Karpas-422 (cell line): ENCODE measurements around the gene ATP6V1A. TPM values are rescaled to one million over a fixed set of nuclear protein-coding genes. Genes with fewer than 3 reads are reported as not detected.
A peak's percentile ranks its signal among the peaks of the same experiment; 100 is the strongest.
"Not testable (repeated sequence)": the region's sequence is repeated elsewhere in the genome, so short reads cannot be mapped to it uniquely, and the experiment has no call there.

Experiments used
- DNase-seq: peaks from one replicate; pipeline ENCODE4 v3.0.0-alpha.2; 2015
- H2AFZ ChIP-seq: fragments of 200-600 bp; sonication (generic); 2 replicates; pipeline ENCODE4 v1.6.1; 2014; ENCODE audit warnings: antibody characterized with exemption, low read length, mixed read lengths
- H3K27ac ChIP-seq: fragments of 200-600 bp; sonication (generic); 2 replicates; pipeline ENCODE4 v1.5.1; 2014; ENCODE audit warnings: mild to moderate bottlenecking, low read length, moderate library complexity
- H3K27me3 ChIP-seq: fragments of 200-600 bp; sonication (generic); 2 replicates; pipeline ENCODE4 v1.6.1; 2014; ENCODE audit warnings: low read length, mixed read lengths
- H3K36me3 ChIP-seq: fragments of 200-600 bp; sonication (generic); 2 replicates; pipeline ENCODE4 v1.6.1; 2014; ENCODE audit warnings: low read length, mixed read lengths; ENCODE audit not compliant: insufficient read depth
- H3K4me1 ChIP-seq: fragments of 200-600 bp; sonication (generic); 2 replicates; pipeline ENCODE4 v1.6.1; 2014; ENCODE audit warnings: mild to moderate bottlenecking, low read length, mixed read lengths
- H3K4me2 ChIP-seq: fragments of 200-600 bp; sonication (generic); 2 replicates; pipeline ENCODE4 v1.6.1; 2014; ENCODE audit warnings: low read length, low read depth, mild to moderate bottlenecking; ENCODE audit not compliant: poor library complexity, severe bottlenecking
- H3K4me3 ChIP-seq: fragments of 200-600 bp; sonication (generic); 2 replicates; pipeline ENCODE4 v1.5.1; 2014; ENCODE audit warnings: mild to moderate bottlenecking, antibody characterized with exemption, low read length, mixed read lengths
- H3K79me2 ChIP-seq: fragments of 200-600 bp; sonication (generic); 2 replicates; pipeline ENCODE4 v1.6.1; 2014; ENCODE audit warnings: mild to moderate bottlenecking, low read length, mixed read lengths
- H3K9ac ChIP-seq: fragments of 200-600 bp; sonication (generic); 2 replicates; pipeline ENCODE4 v1.6.0; 2014; ENCODE audit warnings: low read length
- H3K9me2 ChIP-seq: fragments of 200-600 bp; sonication (generic), shearing (Covaris generic); replicated peaks from 2 replicates; pipeline ENCODE4 v1.6.0; 2014; ENCODE audit warnings: mild to moderate bottlenecking, low read length, moderate library complexity; ENCODE audit not compliant: insufficient read depth
- H3K9me3 ChIP-seq: fragments of 300-700, 200-600 bp; sonication (generic); 2 replicates; pipeline ENCODE4 v1.6.1; 2014; ENCODE audit warnings: low read length, mixed read lengths
- H4K20me1 ChIP-seq: fragments of 200-600 bp; sonication (generic); 2 replicates; pipeline ENCODE4 v1.6.1; 2014; ENCODE audit warnings: mild to moderate bottlenecking, antibody characterized with exemption, low read length, low read depth; ENCODE audit not compliant: insufficient read depth
- total RNA-seq: library from RNA; depleted of rRNA; stranded (reverse); fragments of >200 nt; shearing (Covaris generic); gene quantifications from 2 replicates; pipeline ENCODE4 v1.2.3, GENCODE V29; 2014; ENCODE audit warnings: low replicate concordance

The ATP6V1A gene
- total RNA-seq, 1 experiment from 2014 or later: 39.7 TPM

DNA sequence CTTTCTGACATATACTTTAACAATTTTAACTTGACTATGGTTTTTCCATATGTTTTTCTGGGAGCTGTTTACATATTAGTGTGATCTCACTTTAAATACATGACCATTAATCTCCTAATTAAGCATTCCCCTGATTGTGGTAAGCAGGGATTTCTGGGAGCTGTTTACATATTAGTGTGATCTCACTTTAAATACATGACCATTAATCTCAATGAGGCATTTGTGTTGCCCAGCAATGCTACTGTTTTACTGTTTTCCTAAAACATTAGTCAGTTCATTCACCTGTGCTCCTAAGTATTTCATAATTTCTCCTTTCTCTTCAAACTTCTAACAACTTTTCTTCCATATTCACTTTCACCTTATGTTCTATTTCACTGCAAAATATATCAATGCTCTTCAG is 88.1 kb downstream of the ATP6V1A start:
- no peaks in the 10 kb centered on the region for H3K27me3 ChIP-seq
- H3K9me3 ChIP-seq: no peaks in the 10 kb centered on the region
- no peak for DNase-seq
- no peak overlapping the region for H3K4me2 ChIP-seq
- no peak overlapping the region for H3K9ac ChIP-seq
- no peaks in the 10 kb centered on the region for H3K9me2 ChIP-seq
- H3K27ac ChIP-seq: no peak overlapping the region
- peaks cover 14% of the 10 kb centered on the region for H3K4me1 ChIP-seq
- H2AFZ ChIP-seq: no peak overlapping the region
- H4K20me1 ChIP-seq: no peaks in the 10 kb centered on the region
- H3K79me2 ChIP-seq: no peaks in the 10 kb centered on the region
- no peak overlapping the region for H3K4me3 ChIP-seq
- H3K36me3 ChIP-seq: no peaks in the 10 kb centered on the region

DNA sequence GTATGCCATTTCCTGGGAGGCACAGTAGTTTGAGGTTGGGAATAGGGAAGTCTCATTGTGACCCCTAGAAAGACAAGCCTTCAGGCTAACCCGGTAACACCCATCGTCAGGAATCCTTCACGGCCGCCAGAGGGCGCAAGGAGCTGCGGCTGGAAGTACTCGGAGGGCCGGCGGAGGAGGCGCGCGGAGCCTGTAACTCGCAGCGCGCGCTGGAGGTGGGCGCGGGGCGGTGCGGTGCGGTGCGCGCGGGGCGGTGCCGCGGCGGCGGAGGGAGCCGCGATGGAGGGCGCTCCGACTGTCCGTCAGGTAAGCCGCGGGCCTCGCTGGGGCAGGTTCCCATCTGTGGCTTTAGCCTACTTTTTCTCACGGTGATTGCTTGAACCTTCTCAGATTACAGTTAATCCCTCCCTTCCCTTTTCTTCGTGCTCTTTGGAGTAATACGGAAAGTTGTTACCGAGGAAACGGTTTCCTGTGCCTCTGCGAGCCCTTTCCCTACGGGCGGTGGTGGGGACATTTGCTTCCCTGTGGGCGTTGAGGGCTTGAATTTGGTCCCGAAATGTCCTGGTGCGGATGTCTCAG is 91.9 kb downstream of the ATP6V1A start, which contains the start of gene GRAMD1C:
TSS of gene GRAMD1C (plus strand) at position 158 of the 579 bp plus-strand sequence. CDS start at position 280, 122 bp downstream.
- Histone ChIP-seq H3K27me3 (no peaks in the 10 kb centered on the region), H3K9ac (peak within 1 kb of the TSS; percentile 69), H3K9me2 (no peaks in the 10 kb centered on the region), H3K4me1 (peaks cover 7% of the 10 kb centered on the region), H2AFZ (peak within 1 kb of the TSS; percentile 94), H3K9me3 (no peaks in the 10 kb centered on the region), H4K20me1 (no peaks in the 10 kb centered on the region), H3K27ac (no peak within 1 kb of the TSS), H3K36me3 (no peaks in the 10 kb centered on the region), H3K4me3 (peak within 1 kb of the TSS; percentile 81), H3K79me2 (no peaks in the 10 kb centered on the region), H3K4me2 (peak within 1 kb of the TSS; percentile 79)
- peak; percentile 96 for DNase-seq

DNA sequence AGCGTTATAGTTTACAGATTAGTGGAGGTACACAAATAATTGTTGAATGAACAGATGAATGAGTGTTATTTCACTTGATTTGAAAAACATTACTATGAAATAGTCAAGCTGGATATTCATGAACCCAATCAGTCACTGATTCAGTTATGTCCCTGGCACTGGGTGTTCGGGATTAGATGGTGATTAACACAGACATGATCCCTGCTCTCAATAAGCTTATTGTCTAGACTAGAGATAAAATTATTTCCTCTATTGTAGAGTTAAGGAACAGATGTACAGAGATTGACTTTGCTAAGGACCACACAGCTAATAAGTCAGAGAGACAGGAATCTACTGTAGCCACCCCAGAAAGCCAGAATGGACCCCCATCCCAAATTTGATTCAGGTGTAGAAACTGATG is 92.7 kb downstream of the ATP6V1A start:
- Histone ChIP-seq H3K4me1 (peaks cover 7% of the 10 kb centered on the region), H4K20me1 (no peaks in the 10 kb centered on the region), H3K9ac (0 out of 2 replicates have a peak overlapping the region, but pooled peaks have one; percentile 69), H3K27me3 (no peaks in the 10 kb centered on the region), H3K4me3 (peak overlapping the region; percentile 81), H3K4me2 (peak overlapping the region; percentile 79), H3K9me3 (no peaks in the 10 kb centered on the region), H3K27ac (no peak overlapping the region), H3K36me3 (no peaks in the 10 kb centered on the region), H3K79me2 (no peaks in the 10 kb centered on the region), H2AFZ (no peak overlapping the region; the same call in 1 of the 2 replicates), H3K9me2 (no peaks in the 10 kb centered on the region)
- DNase-seq: no peak

DNA sequence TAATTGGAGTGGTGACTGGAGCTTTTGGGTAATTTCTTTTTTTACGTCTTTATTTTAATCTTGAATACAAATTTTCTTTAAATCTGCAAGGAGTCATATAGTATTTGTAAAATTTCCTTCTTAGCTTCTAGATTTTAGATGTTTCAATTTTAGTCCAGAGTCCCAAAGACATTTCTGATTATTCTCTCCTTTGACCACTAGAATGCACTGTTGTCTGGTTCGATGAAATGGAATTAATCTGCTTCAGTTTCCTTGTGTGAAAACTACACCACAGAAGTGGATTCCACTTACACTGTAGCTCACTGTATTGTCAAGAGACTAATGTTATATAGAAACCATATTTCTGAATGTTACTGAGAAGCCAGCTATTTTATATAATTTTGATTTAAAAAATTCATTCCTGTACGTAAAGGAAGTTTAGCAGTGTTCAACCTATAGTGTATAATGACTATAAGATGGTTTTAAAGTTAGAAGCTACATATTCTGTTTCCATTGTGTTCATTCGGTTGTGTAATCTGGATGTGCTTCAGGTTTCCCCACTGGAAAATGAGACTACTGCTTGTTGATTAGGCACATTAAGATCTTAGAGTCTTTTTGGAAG is 97.9 kb downstream of the ATP6V1A start:
- no peaks in the 10 kb centered on the region for H3K9me2 ChIP-seq
- H3K79me2 ChIP-seq: no peaks in the 10 kb centered on the region
- H4K20me1 ChIP-seq: no peaks in the 10 kb centered on the region
- no peak overlapping the region for H3K27ac ChIP-seq
- no peaks in the 10 kb centered on the region for H3K4me1 ChIP-seq
- H3K27me3 ChIP-seq: no peaks in the 10 kb centered on the region
- no peak overlapping the region for H3K4me3 ChIP-seq
- peak; percentile 77 for DNase-seq
- no peak overlapping the region for H3K9ac ChIP-seq
- H3K4me2 ChIP-seq: no peak overlapping the region
- no peaks in the 10 kb centered on the region for H3K9me3 ChIP-seq
- H2AFZ ChIP-seq: no peak overlapping the region
- H3K36me3 ChIP-seq: no peaks in the 10 kb centered on the region

DNA sequence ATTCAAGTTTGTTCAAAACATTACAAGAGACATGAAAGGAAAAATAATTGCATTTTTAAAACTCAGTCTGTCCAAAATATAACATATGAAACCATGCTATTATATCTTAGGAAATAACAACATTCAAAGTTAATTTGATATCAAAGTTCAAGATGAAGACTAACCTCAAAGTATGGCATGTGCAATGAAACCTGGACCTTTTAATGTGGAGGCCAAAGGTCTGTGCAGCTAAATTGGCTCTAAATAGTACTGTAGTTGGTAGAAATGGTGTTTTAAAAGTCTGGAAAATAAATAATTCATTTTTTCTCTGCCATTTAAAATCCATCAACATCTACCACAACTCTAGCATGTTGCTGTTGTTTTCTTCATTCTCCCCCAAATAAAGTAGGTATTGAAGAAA is 100.4 kb downstream of the ATP6V1A start:
- Histone ChIP-seq H3K9me2 (no peaks in the 10 kb centered on the region), H3K9me3 (no peaks in the 10 kb centered on the region), H3K4me2 (no peak overlapping the region), H3K79me2 (no peaks in the 10 kb centered on the region), H3K4me1 (no peaks in the 10 kb centered on the region), H4K20me1 (no peaks in the 10 kb centered on the region), H3K27me3 (no peaks in the 10 kb centered on the region), H3K36me3 (no peaks in the 10 kb centered on the region), H3K27ac (no peak overlapping the region), H2AFZ (no peak overlapping the region), H3K4me3 (no peak overlapping the region), H3K9ac (no peak overlapping the region)
- DNase-seq: no peak

DNA sequence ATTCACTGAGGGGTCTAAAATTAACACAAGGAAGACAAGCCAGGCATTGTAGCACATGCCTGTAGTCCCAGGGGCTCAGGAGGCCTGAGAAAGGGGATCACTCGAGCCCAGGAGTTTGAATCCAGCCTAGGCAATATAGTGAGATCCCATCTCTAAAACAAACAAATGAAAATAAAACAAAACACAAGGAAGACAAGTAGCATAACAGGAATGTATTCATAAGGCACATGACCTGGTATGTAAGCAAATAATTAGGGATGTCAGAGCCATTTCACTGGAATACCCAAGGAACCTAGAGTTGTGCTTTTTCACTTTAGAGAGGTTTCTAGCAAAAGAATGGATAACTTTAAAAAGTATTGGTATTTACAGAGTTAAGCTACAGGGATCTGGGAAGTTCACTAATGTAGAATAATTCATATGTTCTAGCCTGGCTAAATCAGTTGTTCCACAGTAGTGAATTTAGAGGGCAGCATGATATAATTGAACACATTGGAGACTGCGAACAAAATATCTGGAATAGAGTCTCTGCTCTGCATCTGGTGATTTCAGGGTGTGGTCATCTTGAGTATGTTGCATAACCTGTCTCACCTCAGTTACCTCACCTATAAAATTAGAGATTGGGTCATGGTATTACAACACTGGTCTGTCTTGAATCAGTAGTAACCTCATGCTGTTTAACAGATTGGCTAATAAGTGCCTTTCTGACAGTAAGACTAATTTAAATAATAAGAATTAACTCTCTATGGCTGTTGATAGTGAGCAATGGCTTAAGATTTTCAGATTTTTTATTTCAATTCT is 101.0 kb downstream of the ATP6V1A start:
- no peak overlapping the region for H3K9ac ChIP-seq
- H3K36me3 ChIP-seq: no peaks in the 10 kb centered on the region
- no peaks in the 10 kb centered on the region for H3K4me1 ChIP-seq
- H3K79me2 ChIP-seq: no peaks in the 10 kb centered on the region
- H3K27me3 ChIP-seq: no peaks in the 10 kb centered on the region
- H3K9me2 ChIP-seq: no peaks in the 10 kb centered on the region
- no peak overlapping the region for H3K4me3 ChIP-seq
- no peak for DNase-seq
- H2AFZ ChIP-seq: no peak overlapping the region
- H3K4me2 ChIP-seq: no peak overlapping the region
- no peaks in the 10 kb centered on the region for H3K9me3 ChIP-seq
- H4K20me1 ChIP-seq: no peaks in the 10 kb centered on the region
- no peak overlapping the region for H3K27ac ChIP-seq

DNA sequence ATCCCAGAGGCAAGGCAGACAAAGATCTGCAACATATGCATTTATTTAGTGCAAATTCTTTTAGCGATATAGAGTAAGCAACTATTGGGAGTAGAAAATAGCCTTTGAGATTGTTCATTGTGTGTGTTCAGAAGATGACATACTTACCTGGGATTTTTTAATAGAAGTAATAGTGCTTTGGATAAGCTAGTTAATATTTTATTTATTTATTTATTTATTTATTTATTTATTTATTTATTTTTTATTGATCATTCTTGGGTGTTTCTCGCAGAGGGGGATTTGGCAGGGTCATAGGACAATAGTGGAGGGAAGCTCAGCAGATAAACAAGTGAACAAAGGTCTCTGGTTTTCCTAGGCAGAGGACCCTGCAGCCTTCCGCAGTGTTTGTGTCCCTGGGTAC is 102.2 kb downstream of the ATP6V1A start:
- H2AFZ ChIP-seq, DNase-seq, H3K27ac ChIP-seq, H3K4me2 ChIP-seq, H3K36me3 ChIP-seq, H3K27me3 ChIP-seq, H3K9me2 ChIP-seq, H3K9ac ChIP-seq, H3K4me3 ChIP-seq, H3K79me2 ChIP-seq, H4K20me1 ChIP-seq, H3K4me1 ChIP-seq, H3K9me3 ChIP-seq: not testable (repeated sequence)

DNA sequence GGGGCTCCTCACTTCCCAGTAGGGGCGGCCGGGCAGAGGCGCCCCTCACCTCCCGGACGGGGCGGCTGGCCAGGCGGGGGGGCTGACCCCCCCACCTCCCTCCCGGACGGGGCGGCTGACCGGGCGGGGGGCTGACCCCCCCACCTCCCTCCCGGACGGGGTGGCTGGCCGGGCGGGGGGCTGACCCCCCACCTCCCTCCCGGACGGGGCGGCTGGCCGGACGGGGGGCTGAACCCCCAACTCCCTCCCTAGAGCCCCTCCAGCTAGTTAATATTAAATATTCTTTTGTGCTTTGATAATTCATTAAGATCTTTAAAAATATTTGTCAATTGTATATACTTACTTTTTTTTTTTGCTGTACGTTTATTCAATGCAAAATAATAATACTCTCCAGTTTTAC is 103.0 kb downstream of the ATP6V1A start:
- not testable (repeated sequence) for H3K36me3 ChIP-seq, H3K79me2 ChIP-seq, H3K4me1 ChIP-seq, H3K9me2 ChIP-seq, H3K9ac ChIP-seq, H3K9me3 ChIP-seq, H3K4me3 ChIP-seq, H3K27me3 ChIP-seq, H3K27ac ChIP-seq, H2AFZ ChIP-seq, H3K4me2 ChIP-seq, H4K20me1 ChIP-seq, DNase-seq
